GM18873 (cell line): ENCODE measurements around the gene PAPLN.

Experiments
- ATAC-seq: cut with Tn5 transposase; IDR thresholded peaks from one replicate; pipeline ENCODE4 v1.9.1; 2021; ENCODE audit warnings: mild to moderate bottlenecking, moderate library complexity, moderate number of reproducible peaks; ENCODE audit not compliant: unreplicated experiment, low FRiP score

The PAPLN gene

DNA sequence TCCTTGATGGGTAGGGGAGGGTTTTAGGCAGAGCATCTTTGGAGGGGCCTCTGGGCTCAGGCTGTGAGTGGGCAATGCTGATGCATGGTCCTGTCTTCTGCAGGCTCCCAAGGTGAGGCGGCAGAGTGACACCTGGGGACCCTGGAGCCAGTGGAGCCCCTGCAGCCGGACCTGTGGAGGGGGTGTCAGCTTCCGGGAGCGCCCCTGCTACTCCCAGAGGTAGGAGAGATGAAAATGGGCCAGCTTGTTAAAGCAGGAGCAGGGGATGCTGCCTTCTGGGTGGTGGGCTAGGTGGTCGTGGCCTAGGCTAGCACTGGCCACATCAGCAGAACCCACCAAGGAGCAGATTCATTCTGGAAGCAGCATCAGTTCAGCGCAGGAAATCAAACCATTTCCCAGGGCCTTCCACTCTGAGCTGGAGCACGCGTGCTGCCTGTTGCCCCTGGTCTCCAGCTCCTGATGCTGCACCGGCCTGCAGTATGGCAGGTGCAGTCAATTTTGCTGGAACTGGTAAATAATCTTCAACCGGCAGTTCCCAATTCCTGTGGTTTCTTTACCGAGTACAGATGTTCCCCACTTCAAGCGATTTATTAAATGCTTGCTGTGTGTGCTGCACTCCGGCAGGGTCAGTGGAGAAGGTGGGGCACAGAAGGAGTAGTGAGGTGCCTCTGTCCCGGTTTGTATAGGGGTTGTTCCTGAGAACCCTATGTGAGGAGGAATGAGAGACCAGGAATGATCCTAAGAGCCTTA, 7.4 kb downstream of the PAPLN start:
- ATAC-seq: no peak

DNA sequence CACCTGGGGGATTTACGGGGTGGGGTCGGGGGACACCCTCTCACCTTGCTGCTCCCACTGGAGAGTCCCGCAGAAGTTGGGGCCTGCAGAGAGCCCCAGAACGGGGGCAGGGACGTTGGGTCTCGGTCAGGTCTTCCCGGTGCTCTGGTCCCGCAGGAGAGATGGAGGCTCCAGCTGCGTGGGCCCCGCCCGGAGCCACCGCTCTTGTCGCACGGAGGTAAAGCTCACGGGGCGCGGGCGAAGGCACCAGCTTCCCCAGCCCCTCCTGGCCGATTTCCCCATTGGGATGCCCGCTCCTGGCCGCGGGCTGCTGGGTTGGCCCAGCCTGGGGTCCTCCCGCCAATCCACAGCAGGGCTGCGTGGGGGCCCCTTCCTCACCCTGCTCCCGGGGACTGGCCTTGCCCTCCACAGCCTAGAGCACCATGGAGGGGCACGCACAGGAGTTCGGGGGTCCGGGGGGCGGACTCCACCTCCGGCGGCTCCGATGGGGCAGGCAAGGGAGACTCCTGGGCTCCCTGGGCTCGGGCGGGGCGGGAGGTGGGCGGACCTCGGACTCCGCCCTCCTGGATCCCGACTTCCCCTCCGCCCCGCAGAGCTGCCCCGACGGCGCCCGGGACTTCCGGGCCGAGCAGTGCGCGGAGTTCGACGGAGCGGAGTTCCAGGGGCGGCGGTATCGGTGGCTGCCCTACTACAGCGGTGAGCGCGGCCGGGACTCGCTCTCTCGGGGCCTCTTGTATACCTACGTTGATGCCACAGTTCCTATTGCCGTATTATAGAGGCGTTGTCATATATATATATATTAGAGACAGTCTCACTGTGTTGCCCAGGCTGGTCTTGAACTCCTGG, 8.4 kb downstream of the PAPLN start:
- ATAC-seq: no peak

GRCh38 chr14:73246387-73247150, 9.3 kb downstream of the PAPLN start:
- ATAC-seq: no peak

GRCh38 chr14:73248108-73248868, 11.0 kb downstream of the PAPLN start:
- no peak for ATAC-seq

GRCh38 chr14:73249108-73249507, 11.8 kb downstream of the PAPLN start:
- ATAC-seq: no peak

DNA sequence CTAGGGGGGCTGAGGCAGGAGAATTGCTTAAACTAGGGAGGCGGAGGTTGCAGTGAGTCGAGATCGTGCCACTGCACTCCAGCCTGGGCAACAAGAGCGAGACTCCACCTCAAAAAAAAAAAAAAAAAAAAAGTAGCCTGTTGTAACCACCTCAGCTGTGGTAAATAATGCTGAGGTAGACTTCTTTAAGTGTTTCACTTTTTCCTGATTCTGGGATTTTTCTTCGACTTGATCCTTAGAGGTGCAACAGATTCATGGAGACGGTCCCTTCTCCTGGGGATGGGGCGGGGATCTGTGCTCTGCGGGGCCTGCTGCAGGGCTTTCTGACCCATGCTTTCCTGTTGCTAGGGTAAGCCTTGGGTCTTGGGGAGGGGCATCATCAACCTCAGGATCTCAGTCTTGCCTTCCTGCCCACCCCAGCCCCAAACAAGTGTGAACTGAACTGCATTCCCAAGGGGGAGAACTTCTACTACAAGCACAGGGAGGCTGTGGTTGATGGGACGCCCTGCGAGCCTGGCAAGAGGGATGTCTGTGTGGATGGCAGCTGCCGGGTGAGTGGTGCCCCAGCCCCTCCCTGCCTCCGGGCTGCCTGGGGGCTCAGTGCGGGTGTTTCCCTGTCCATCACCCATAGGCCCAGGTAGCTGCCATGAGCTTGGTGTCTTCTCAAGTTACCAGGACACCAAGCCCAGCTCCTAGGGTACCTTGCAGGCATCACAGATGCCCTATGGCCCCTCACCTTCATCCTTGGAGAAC, 12.4 kb downstream of the PAPLN start:
- no peak for ATAC-seq

DNA sequence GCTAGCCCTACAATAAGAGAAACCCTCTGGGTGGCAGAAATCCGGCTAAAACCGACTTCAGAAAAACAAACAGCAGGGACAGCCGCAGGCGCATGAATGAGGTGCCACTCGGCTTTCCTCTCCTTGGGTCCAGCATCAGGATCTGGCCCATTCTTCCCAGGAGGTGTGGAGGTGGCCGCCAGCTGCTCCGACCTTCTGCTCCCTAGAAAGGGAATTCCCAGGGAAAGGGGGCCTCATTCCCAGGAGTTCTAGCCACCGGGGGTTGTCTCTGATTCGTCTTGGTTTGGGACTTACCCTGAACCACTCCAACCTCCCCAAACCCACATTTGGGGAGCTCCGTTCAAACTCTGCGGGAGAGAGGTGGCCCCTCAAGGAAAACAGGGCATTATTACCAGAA, 13.0 kb downstream of the PAPLN start:
- ATAC-seq: no peak

DNA sequence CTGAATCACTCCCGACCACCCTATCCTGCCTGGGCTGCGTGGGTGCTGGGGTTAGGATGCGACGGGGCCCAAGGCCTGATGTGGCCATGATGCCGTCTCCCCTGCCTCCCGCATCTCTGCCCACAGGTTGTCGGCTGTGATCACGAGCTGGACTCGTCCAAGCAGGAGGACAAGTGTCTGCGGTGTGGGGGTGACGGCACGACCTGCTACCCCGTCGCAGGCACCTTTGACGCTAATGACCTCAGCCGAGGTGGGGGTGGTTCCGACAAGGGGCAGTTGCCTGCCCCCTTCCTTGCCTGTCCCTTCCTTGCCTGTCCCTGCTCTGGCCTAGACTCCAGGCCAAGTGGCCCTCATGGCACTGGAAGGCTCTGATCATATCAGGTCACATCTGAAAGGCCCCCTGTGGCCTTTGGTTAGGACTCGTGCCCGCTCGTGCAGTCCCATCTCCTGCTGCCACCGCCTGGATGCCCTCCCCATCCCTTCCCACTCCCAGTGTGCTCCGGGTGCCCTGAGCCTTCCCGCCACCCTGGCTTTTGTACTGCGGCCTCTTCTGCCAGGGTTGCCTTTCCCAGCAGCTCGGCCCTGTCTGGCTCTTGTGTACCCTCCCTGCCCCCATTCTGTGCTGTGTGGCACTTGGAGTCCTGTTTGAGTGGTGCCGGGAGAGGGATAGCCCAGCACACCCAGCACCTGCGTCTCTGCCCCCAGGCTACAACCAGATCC, 13.6 kb downstream of the PAPLN start:
- ATAC-seq: no peak

- no peak for ATAC-seq
Measured at GRCh38 chr14:73251516-73252215, 14.4 kb downstream of the PAPLN start.

GRCh38 chr14:73252491-73253322, 15.4 kb downstream of the PAPLN start:
- ATAC-seq: no peak

DNA sequence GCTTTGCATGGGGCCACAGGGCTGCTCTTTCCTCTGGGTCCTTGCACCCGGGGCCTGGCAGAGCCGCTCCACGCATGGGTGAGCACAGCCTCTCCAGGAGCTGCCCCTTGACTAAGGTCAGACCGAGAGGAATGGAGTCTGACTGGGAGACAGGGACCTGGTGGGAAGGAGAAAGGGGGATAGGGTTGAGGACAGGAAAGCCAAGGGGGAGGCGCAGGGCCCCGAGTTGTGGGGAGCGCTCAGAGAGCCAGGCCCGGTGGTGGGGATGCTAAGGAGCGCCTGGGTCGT, 16.0 kb downstream of the PAPLN start:
- no peak for ATAC-seq

DNA sequence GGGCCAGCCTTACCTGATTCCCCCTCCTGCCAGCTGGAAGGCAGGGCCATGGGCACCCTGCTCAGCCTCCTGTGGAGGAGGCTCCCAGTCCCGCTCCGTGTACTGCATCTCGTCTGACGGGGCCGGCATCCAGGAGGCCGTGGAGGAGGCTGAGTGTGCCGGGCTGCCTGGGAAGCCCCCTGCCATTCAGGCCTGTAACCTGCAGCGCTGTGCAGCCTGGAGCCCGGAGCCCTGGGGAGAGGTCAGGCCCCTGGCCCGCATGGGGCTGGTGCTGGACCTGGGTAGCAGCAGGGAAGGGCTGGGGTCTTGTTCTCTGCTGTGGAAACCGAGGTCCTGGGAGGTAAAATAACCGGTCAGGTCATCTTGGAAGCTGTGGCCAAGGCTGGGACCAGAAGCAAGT, 16.4 kb downstream of the PAPLN start:
- ATAC-seq: no peak

DNA sequence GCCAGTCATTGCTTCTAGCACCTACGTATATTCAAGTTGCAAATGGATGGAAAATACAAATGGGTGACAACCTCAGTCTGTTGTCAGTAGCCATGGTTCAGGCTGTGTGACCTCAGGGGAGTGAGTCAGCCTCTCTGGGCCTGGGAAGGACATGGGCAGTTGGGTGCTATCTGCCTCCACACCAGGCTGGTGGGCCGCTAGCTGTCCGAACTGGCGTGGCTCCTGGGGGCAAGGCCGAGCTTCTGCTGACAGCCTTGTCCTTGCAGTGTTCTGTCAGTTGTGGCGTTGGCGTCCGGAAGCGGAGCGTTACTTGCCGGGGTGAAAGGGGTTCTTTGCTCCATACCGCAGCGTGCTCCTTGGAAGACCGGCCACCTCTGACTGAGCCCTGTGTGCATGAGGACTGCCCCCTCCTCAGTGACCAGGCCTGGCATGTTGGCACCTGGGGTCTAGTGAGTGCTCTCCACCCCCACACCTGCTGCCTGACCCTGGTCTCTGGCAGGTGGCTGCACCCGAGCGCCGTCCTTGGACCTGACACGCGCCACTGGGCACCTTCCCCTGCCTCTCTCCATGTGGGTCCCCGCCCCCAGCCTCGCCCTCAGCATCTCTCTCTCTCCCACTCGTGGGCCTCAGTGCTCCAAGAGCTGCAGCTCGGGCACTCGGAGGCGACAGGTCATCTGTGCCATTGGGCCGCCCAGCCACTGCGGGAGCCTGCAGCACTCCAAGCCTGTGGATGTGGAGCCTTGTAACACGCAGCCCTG, 17.1 kb downstream of the PAPLN start:
- no peak for ATAC-seq

DNA sequence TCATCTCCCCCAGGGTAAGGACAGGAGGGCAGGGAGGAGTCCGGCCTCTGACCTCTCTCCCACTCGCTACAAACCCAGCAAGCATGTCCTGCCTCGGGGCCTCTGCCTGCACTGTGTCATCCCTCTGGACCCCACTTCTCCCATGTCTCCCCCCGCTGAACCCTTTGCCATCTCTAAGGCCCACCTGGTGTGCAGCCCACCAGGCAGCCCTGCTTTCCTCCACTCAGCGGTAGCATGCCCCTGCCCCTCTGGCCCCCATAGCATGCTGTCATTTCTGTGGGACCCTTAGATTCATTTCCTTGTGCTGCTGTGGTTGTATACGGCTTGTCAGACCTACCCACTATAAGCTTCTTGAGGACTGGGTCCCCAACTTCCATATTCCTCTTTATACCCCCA, 17.7 kb downstream of the PAPLN start:
- no peak for ATAC-seq

GRCh38 chr14:73255693-73256225, 18.5 kb downstream of the PAPLN start:
- ATAC-seq: no peak

- ATAC-seq: no peak
Measured at GRCh38 chr14:73258076-73258475, 20.8 kb downstream of the PAPLN start.
